ENCODE results near the gene SAMD5.

The SAMD5 gene

GRCh38 chr6:147567141-147567805 lies 58.8 kb downstream of the SAMD5 start:
- no peak for FAIRE-seq

- no peak for FAIRE-seq
Observed at GRCh38 chr6:147569788-147570187, 61.3 kb downstream of the SAMD5 start.

GRCh38 chr6:147570681-147571080 lies 62.2 kb downstream of the SAMD5 start:
- no peak for FAIRE-seq

DNA sequence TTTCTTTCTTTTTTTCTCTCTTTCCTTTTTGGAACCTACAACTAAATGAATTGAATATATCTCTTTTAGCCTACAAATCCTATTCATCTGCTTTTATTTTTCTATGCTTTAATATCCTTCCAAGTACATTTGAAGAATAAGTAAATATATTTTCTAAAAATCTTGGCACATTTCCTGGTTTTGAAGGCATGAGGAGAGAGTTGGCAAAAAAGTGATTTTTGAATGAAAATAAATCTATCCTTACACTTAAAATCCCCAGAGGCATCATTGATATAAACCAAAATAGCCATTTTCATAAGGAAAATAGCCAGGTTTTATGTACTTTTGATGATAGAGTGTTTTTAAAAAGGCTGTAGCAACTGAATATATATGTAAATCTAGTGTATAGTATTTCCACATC lies 69.0 kb downstream of the SAMD5 start:
- no peak for FAIRE-seq

GRCh38 chr6:147578159-147578558 lies 69.7 kb downstream of the SAMD5 start:
- no peak for FAIRE-seq

- FAIRE-seq: no peak
Observed at GRCh38 chr6:147578883-147579282, 70.4 kb downstream of the SAMD5 start.

DNA sequence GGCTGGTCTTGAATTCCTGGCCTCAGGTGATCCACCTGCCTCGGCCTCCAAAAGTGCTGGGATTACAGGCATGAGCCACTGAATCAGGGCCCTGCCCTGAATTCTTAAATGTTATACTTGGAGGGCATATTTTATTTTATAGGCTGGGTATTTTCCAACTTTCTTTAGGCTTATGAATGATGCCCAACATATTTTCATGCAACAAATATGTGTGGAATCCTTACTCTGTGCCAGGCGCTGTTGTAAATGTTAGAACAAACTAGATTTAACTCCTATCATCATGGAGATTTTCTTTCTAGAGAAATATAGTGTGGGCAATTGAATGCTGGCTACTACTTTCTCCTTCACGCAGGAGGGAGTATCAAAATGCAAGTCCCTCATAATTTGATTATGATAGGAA lies 71.2 kb downstream of the SAMD5 start:
- FAIRE-seq: no peak

DNA sequence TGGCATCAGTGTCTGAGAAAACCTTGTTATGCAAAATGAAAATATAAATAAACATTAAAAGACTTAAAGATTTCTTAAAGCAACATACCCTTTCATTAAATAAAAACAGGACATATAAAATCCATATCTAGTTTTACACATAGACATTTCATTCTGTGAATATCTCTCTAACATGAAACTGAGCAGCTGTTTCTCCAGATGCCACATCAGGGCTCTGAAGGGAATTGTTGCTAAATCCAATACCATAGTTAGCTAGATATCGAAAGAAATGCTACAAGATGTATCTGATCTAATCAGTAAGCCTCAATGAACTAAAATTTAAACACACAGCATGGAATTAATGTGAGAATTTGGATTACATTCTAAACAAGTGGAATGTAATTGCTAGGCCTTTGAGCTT lies 74.5 kb downstream of the SAMD5 start:
- FAIRE-seq: no peak

- FAIRE-seq: no peak
Observed at GRCh38 chr6:147585256-147585655, 76.8 kb downstream of the SAMD5 start.

DNA sequence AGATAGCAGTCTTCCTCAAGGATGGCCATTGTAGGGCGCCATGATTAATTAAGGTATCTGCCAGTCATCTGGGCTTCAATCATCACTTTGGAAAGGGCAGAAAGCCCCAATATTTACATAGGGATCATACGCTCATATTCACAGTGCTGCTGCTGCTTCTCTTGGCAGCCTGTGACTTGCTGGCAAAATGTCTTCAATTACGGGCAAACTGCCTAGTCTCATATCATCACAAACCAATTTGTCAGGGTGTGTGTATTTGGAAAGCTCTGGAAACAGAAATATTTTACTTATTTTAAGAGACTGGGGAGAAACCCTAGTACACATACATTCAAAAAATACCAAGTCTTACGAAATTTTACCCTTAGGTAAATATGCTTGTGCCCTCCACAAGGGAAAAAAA lies 77.6 kb downstream of the SAMD5 start:
- no peak for FAIRE-seq

DNA sequence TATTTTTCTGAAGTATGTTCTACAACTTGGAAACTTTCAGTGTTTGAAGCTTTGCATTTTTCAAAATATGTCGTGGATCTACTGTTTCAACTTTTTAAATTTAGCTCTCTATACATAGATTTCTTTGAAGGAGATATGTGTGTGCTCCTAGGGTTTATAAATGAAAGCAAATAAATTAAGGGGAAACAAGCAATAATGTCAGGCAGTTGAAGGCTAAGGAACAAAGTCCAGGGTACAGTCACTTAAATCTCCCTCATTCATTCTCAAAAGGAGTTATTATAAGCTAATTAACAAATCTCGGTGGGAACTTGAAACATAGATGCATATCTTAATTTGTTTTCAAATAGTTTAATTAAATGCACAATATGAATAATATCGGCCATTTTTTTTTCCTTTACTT lies 79.4 kb downstream of the SAMD5 start:
- no peak for FAIRE-seq

DNA sequence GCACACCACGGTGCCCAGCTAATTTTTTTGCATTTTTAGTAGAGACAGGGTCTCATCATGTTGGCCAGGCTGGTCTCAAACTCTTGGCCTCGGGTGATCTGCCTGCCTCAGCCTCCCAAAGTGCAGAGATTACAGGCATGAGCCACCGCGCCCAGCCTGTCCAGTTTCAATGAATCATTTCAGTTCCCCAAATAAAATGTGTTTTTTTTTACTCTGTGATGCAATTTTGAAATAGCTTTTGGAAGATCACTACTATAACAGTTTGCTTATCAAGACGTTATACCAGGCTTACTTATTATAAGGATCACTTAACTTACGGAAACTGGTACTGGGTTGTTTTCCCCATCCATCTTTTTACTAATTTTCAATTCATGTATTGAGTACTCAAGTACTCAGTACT lies 80.0 kb downstream of the SAMD5 start:
- FAIRE-seq: no peak

GRCh38 chr6:147589739-147590250 lies 81.3 kb downstream of the SAMD5 start:
- FAIRE-seq: no peak

- FAIRE-seq: no peak
Observed at GRCh38 chr6:147595961-147596360, 87.5 kb downstream of the SAMD5 start.

DNA sequence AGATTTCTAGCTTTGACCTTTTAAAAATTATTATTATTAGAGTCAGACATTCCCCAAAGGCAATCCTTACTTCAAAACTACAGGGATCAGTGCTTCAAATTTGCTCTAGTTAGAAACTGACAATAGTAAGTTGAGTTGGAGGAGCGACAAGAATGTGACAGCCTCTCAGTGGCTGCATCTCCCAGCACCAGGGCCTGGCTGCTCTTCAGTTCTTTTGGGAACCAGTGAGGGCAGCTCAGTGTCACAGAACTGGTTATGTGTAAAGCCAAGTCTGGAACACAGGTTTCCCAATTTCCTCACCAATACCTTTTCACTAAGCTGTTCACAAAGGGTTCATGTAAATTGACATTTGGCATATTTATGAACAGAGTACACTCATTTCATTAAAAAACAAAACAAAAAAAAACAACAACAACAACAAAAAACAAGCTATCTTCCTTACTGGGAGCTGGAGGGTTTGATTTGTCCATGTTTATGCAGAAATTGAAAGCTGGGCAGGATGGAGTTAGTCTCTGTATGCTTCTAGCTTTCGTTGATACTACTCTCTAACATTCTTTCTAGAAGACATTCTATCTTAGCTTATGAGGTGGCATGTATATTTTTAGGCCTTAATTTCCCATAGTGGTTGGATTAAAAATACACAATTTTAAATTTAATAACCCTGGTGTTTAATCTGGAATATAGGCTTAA lies 95.0 kb downstream of the SAMD5 start:
- no peak for FAIRE-seq

- FAIRE-seq: no peak
Observed at GRCh38 chr6:147604373-147604772, 95.9 kb downstream of the SAMD5 start.

- no peak for FAIRE-seq
Observed at GRCh38 chr6:147611992-147612391, 103.5 kb downstream of the SAMD5 start.

DNA sequence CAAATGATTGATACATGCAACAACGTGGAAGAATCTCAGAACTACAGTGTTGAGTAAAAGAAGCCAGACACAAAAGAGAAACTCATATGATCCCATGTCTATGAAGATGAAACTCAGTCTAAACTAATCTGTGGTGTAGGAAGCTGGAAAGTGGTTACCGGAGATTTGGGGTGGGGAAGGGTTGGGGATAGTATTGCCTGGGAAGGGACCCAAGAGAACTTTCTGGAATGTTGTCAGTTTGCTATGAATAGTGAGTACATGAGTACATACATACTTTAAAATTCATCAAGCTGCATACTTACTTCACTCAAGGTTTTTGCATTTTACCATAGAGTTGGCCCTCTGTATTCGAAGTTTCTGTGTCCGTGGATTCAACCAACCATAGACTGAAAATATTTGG lies 106.0 kb downstream of the SAMD5 start:
- no peak for FAIRE-seq

DNA sequence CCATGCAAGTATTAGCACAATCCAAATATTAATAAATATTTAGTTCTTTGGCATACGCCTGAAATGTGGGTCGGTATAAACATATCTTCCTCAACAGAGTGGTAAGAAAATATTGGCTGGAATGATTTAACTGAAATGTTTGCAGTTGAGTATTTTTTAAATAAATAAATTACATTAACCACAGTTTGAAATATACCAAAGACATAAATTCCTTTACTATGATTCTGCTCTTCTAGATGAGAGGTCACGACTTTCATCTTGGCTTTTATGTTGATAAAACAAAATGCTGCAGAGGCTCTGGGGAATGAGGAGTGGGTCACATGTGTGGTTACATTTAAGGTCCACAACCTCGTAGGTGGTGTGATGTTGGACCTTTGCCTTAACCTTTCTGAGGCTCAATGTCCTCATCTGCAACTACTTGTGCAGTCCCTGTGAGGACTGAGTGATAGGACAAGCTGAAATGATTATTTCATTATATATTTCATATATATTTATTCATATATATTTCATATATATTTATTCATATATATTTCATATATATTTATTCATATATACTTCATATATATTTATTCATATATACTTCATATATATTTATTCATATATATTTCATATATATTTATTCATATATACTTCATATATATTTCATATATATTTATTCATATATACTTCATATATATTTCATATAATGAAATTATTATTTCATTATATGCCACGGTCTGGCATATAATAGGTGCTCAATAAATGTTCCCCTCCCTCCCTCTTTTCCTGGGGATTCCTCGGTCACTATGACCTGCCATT lies 107.4 kb downstream of the SAMD5 start:
- peak; percentile 99 for FAIRE-seq

DNA sequence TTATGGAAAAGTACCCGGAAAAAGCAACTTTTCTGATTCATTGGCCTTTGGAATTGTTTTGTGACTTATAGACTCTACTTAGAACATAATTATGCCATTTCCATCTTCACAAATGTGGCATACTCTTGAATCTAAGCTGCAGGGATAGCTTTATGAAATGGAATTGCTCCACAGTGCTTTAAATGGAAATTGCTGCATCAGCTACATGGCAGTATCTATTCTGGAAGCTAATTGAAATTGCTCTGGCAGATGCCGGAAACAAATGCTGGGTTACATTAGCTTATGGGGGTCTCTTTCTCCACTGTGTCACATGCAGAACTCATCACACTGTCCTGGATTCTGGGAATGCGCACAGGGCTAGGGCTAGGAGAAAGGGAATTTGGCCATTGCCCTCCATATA lies 108.9 kb downstream of the SAMD5 start:
- FAIRE-seq: no peak

GRCh38 chr6:147618457-147618856 lies 110.0 kb downstream of the SAMD5 start:
- no peak for FAIRE-seq

DNA sequence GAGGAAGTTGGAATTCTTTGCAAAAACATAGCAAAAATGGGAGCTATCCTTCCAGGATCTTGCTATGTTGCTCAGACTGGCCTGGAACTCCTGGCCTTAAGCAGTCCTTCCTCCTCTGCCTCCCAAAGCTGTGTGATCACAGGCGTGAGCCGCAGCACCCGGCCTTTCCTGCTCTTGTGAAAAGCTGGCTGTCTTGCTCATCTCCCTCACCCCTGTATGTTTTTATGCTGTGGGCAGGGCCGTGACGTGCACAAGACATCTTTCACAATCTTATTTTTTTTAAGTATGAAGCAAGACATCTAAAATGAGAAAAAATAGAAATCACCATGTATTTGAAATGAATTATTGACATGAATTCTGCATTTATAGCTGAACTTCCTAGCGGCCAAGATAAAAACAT lies 110.4 kb downstream of the SAMD5 start:
- FAIRE-seq: no peak
